GM12878 (cell line): ENCODE measurements around the gene FAM177B. TPM values are rescaled to one million over a fixed set of nuclear protein-coding genes. Genes with fewer than 3 reads are reported as not detected.

ENCODE experiments used
- ATAC-seq: fragments of 200-7000 bp; cut with Tn5 transposase; 3 replicates; pipeline ENCODE4 v1.9.1; 2020; ENCODE audit warnings: mild to moderate bottlenecking, moderate library complexity
- BruUV-seq: library from RNA; stranded (reverse); fragments of 400-500 nt; replicated peaks from 2 replicates; lab custom pipeline; 2021; lab: Mats Ljungman, UMichigan
- CTCF ChIA-PET: fragments of 300-600 bp; sonication (Branson Sonifier 250); formaldehyde crosslinking; extraction: SDS; loops from one replicate; lab custom pipeline; 2021; ENCODE audit warnings: inconsistent platforms; lab: Yijun Ruan, JAX
- POLR2A ChIA-PET: fragments of 350-600 bp; formaldehyde crosslinking; extraction: SDS; loops from one replicate; lab custom pipeline; 2021; ENCODE audit warnings: inconsistent platforms; lab: Charles Lee
- RAD21 ChIA-PET: fragments of 300-600 bp; sonication (Branson Sonifier 250); formaldehyde crosslinking; loops from one replicate; lab custom pipeline; 2023; ENCODE audit warnings: antibody characterized with exemption; ENCODE audit not compliant: unreplicated experiment; lab: Charles Lee
- SMC1A ChIA-PET: fragments of 300-600 bp; sonication (Branson Sonifier 250); formaldehyde crosslinking; loops from one replicate; lab custom pipeline; 2023; ENCODE audit not compliant: unreplicated experiment, uncharacterized antibody; lab: Charles Lee
- DNase-seq: peaks from one replicate; pipeline ENCODE4 v3.0.0-alpha.2; 2011; ENCODE audit warnings: low read depth, low spot score
- FAIRE-seq: peaks from 3 replicates; lab custom pipeline; 2011; peaks lifted over from hg19 to GRCh38; lab: Jason Lieb, UNC
- H2AFZ ChIP-seq: 2 replicates; pipeline ENCODE4 v1.6.0; 2011; ENCODE audit warnings: low read depth, low read length, control low read depth; ENCODE audit not compliant: control insufficient read depth
- H3K27ac ChIP-seq: 2 replicates; pipeline ENCODE4 v1.5.1; 2011; ENCODE audit warnings: control low read depth; ENCODE audit not compliant: control insufficient read depth, insufficient read depth
- H3K27me3 ChIP-seq, 2 experiments: replicated peaks in 1 of 2; 2 replicates each; pipeline versions ENCODE4 v1.6.0 to v1.6.1; 2011; ENCODE audit warnings: low read length in 1 of 2; ENCODE audit not compliant: control insufficient read depth in 2 of 2, insufficient read depth in 2 of 2
- H3K36me3 ChIP-seq, 2 experiments: 2 replicates each; pipeline ENCODE4 v1.5.1; 2011; ENCODE audit warnings: low read length in 1 of 2; ENCODE audit not compliant: control insufficient read depth in 2 of 2, insufficient read depth in 2 of 2
- H3K4me1 ChIP-seq: 2 replicates; pipeline ENCODE4 v1.6.1; 2011; ENCODE audit warnings: mild to moderate bottlenecking, low read length, moderate library complexity, mixed read lengths; ENCODE audit not compliant: control insufficient read depth, insufficient read depth
- H3K4me2 ChIP-seq: 2 replicates; pipeline ENCODE4 v1.6.0; 2011; ENCODE audit warnings: control low read depth; ENCODE audit not compliant: control insufficient read depth, insufficient read depth
- H3K4me3 ChIP-seq: fragments of 200-600 bp; sonication (generic); 2 replicates; pipeline ENCODE4 v1.5.1; 2016
- H3K79me2 ChIP-seq: 2 replicates; pipeline ENCODE4 v1.6.0; 2011; ENCODE audit warnings: low read length; ENCODE audit not compliant: control insufficient read depth, insufficient read depth
- H3K9ac ChIP-seq: 2 replicates; pipeline ENCODE4 v1.8.0; 2011; ENCODE audit warnings: low read length, control low read depth, mixed read lengths; ENCODE audit not compliant: control insufficient read depth, insufficient read depth
- H3K9me3 ChIP-seq: replicated peaks from 3 replicates; pipeline ENCODE4 v1.5.1; 2011; ENCODE audit warnings: mild to moderate bottlenecking, low read length; ENCODE audit not compliant: control insufficient read depth, insufficient read depth
- H4K20me1 ChIP-seq: 2 replicates; pipeline ENCODE4 v1.6.0; 2011; ENCODE audit not compliant: control insufficient read depth, insufficient read depth
- CHD1 ChIP-seq: IDR thresholded peaks from 2 replicates; pipeline ENCODE4 v1.6.1; 2012; ENCODE audit warnings: low read depth, low read length, improper control_type of control experiment
- DPF2 ChIP-seq: fragments of 450-650 bp; IDR thresholded peaks from 2 replicates; pipeline ENCODE4 v1.6.1; 2017; ENCODE audit warnings: mild to moderate bottlenecking
- GABPA ChIP-seq: IDR thresholded peaks from 2 replicates; pipeline ENCODE4 v1.6.1; 2014; ENCODE audit warnings: antibody characterized with exemption, low read depth, mild to moderate bottlenecking, inconsistent platforms
- HDAC6 ChIP-seq: fragments of 200-600 bp; sonication (generic); IDR thresholded peaks from one replicate; pipeline ENCODE4 v1.8.0; 2017; ENCODE audit warnings: antibody characterized with exemption; ENCODE audit not compliant: unreplicated experiment
- IRF4 ChIP-seq: IDR thresholded peaks from 2 replicates; pipeline ENCODE4 v1.6.1; 2011; ENCODE audit warnings: low read depth, low read length
- RELA ChIP-seq: fragments of 450-650 bp; IDR thresholded peaks from 2 replicates; pipeline ENCODE4 v1.8.0; 2014; ENCODE audit warnings: borderline replicate concordance; ENCODE audit not compliant: partially characterized antibody
- WGBS: methylation state at CpG from one replicate; pipeline ENCODE4 v1.1.6; 2016; ENCODE audit warnings: low lambda C conversion rate; ENCODE audit not compliant: insufficient replicate concordance, insufficient coverage; ENCODE audit errors: missing lambda C conversion rate; 5-methylcytosine and 5-hydroxymethylcytosine counted together
- in situ Hi-C: fragments of 300-500 bp; cut with MboI; formaldehyde crosslinking; loops from 9 replicates; pipeline ENCODE4 v1.14.3; 2018; ENCODE audit warnings: mixed read lengths
- intact Hi-C: fragments of 100-400 bp; cut with micrococcal nuclease; formaldehyde crosslinking; loops from one replicate; pipeline ENCODE4 v1.14.2; 2022; ENCODE audit not compliant: unreplicated experiment
- polyA plus RNA-seq, 11 experiments: library from polyadenylated mRNA; depleted of rRNA in 4 of 11; unstranded in 6 of 11; stranded (reverse) in 5 of 11; fragments of >200 nt; fragmentation: Nextera tagmentation in 4 of 11; fragmentation: Illumina TruSeq in 1 of 11; extraction: Ambion mirVana in 4 of 11; extraction: Trizol in 1 of 11; gene quantifications; 1 replicate in 1 of 11; 2 replicates in 10 of 11; pipeline versions ENCODE4 v1.2.1 to v1.2.3, GENCODE V29; 2011 to 2016; ENCODE audit warnings: inconsistent platforms in 2 of 11, missing spikeins in 2 of 11, low read depth in 1 of 11
- total RNA-seq, 4 experiments: library from RNA; depleted of rRNA in 3 of 4; stranded (reverse); fragments of >200 nt in 3 of 4; fragmentation: Illumina TruSeq in 1 of 4; extraction: Trizol in 1 of 4; gene quantifications; 2 replicates each; pipeline versions ENCODE4 v1.2.1 to v1.2.3, GENCODE V29; 2013 to 2021
- TF ChIP-seq, protein P1 (sequence below): fragments of 450-650 bp; IDR thresholded peaks from 2 replicates; pipeline ENCODE4 v1.6.1; 2018; ENCODE audit warnings: mild to moderate bottlenecking, low read depth, moderate library complexity; ENCODE audit not compliant: partially characterized antibody
- TF ChIP-seq, protein P2 (sequence below): IDR thresholded peaks from 2 replicates; pipeline ENCODE4 v1.6.1; 2012; ENCODE audit warnings: improper control_type of control experiment, low read depth, low read length; ENCODE audit not compliant: insufficient replicate concordance
- TF ChIP-seq, protein P3 (sequence below): fragments of 150-350 bp; IDR thresholded peaks from 2 replicates; pipeline ENCODE4 v1.6.1; 2014; ENCODE audit warnings: mild to moderate bottlenecking, low read depth, low read length

The FAM177B gene
- total and polyA plus RNA-seq, 10 of the 15 experiments (the other 5 are each of a cell fraction or from before 2014, with no cell fraction given), result 0.06 TPM; not detected in 9

DNA sequence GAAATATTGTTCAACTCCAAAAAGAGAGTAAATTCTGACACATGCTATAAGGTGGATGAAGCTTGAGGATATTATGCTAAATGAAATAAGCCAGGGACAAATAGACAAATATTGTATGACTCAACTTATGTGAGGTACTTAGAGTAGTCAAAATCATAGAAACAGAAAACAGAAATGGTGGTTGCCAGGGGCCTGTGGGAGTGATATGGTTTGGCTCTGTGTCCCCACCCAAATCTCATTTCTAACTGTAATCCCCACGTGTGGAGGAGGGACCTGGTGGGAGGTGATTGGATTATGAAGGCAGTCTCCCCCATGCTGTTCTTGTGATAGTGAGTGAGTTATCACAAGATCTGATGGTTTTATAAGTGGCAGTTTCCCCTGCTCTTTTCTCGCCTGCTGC is 53.1 kb downstream of the FAM177B start:
- no TSS peak for BruUV-seq
- POLR2A ChIA-PET, result no interaction called here
- no peaks in the 10 kb centered on the region for H4K20me1 ChIP-seq
- DNase-seq, result no peak
- no peak for FAIRE-seq
- no peaks in the 10 kb centered on the region for H3K4me1 ChIP-seq
- H3K9me3 ChIP-seq, result peaks cover 7% of the 10 kb centered on the region
- H3K27me3 ChIP-seq, result peaks cover 0 to 2% of the 10 kb centered on the region in 2 experiments; a peak in 2 of 4 replicates
- no peak overlapping the region for H3K9ac ChIP-seq
- in situ Hi-C loops, result no loop called here
- no peak overlapping the region for H2AFZ ChIP-seq
- CTCF ChIA-PET, result interaction anchor here (1.0 kb wide), 1 partner anchor 335 kb away, joined by 3 read pairs; no protein-coding TSS in a partner anchor
- intact Hi-C loops, result loop anchor here (5.0 kb wide), 1 partner anchor 452 kb away; no protein-coding TSS in a partner anchor
- H3K4me3 ChIP-seq, result no peak overlapping the region
- H3K27ac ChIP-seq, result no peak overlapping the region
- no peak overlapping the region for H3K4me2 ChIP-seq
- WGBS, result 45% methylated on average over 2 of the region's 2 CpGs
- SMC1A ChIA-PET, result no interaction called here
- H3K79me2 ChIP-seq, result no peaks in the 10 kb centered on the region
- RAD21 ChIA-PET, result no interaction called here
- TF ChIP-seq HDAC6 (no peak), RELA (no peak), DPF2 (no peak), CHD1 (no peak), GABPA (no peak), IRF4 (no peak)
- TF ChIP-seq, protein P1, sequence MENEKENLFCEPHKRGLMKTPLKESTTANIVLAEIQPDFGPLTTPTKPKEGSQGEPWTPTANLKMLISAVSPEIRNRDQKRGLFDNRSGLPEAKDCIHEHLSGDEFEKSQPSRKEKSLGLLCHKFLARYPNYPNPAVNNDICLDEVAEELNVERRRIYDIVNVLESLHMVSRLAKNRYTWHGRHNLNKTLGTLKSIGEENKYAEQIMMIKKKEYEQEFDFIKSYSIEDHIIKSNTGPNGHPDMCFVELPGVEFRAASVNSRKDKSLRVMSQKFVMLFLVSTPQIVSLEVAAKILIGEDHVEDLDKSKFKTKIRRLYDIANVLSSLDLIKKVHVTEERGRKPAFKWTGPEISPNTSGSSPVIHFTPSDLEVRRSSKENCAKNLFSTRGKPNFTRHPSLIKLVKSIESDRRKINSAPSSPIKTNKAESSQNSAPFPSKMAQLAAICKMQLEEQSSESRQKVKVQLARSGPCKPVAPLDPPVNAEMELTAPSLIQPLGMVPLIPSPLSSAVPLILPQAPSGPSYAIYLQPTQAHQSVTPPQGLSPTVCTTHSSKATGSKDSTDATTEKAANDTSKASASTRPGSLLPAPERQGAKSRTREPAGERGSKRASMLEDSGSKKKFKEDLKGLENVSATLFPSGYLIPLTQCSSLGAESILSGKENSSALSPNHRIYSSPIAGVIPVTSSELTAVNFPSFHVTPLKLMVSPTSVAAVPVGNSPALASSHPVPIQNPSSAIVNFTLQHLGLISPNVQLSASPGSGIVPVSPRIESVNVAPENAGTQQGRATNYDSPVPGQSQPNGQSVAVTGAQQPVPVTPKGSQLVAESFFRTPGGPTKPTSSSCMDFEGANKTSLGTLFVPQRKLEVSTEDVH, result no peak
- TF ChIP-seq, protein P2, sequence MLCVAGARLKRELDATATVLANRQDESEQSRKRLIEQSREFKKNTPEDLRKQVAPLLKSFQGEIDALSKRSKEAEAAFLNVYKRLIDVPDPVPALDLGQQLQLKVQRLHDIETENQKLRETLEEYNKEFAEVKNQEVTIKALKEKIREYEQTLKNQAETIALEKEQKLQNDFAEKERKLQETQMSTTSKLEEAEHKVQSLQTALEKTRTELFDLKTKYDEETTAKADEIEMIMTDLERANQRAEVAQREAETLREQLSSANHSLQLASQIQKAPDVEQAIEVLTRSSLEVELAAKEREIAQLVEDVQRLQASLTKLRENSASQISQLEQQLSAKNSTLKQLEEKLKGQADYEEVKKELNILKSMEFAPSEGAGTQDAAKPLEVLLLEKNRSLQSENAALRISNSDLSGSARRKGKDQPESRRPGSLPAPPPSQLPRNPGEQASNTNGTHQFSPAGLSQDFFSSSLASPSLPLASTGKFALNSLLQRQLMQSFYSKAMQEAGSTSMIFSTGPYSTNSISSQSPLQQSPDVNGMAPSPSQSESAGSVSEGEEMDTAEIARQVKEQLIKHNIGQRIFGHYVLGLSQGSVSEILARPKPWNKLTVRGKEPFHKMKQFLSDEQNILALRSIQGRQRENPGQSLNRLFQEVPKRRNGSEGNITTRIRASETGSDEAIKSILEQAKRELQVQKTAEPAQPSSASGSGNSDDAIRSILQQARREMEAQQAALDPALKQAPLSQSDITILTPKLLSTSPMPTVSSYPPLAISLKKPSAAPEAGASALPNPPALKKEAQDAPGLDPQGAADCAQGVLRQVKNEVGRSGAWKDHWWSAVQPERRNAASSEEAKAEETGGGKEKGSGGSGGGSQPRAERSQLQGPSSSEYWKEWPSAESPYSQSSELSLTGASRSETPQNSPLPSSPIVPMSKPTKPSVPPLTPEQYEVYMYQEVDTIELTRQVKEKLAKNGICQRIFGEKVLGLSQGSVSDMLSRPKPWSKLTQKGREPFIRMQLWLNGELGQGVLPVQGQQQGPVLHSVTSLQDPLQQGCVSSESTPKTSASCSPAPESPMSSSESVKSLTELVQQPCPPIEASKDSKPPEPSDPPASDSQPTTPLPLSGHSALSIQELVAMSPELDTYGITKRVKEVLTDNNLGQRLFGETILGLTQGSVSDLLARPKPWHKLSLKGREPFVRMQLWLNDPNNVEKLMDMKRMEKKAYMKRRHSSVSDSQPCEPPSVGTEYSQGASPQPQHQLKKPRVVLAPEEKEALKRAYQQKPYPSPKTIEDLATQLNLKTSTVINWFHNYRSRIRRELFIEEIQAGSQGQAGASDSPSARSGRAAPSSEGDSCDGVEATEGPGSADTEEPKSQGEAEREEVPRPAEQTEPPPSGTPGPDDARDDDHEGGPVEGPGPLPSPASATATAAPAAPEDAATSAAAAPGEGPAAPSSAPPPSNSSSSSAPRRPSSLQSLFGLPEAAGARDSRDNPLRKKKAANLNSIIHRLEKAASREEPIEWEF, result no peak
- TF ChIP-seq, protein P3, sequence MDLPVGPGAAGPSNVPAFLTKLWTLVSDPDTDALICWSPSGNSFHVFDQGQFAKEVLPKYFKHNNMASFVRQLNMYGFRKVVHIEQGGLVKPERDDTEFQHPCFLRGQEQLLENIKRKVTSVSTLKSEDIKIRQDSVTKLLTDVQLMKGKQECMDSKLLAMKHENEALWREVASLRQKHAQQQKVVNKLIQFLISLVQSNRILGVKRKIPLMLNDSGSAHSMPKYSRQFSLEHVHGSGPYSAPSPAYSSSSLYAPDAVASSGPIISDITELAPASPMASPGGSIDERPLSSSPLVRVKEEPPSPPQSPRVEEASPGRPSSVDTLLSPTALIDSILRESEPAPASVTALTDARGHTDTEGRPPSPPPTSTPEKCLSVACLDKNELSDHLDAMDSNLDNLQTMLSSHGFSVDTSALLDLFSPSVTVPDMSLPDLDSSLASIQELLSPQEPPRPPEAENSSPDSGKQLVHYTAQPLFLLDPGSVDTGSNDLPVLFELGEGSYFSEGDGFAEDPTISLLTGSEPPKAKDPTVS, result no peak
- no peak for ATAC-seq
- no peaks in the 10 kb centered on the region for H3K36me3 ChIP-seq
